Upper lobe of left lung (tissue), 4 donors: Measurements from ENCODE around the gene FBLN2.

ENCODE experiments used
- CTCF ChIP-seq, 6 experiments: fragments of 450-650 bp in 4 of 6; fragments of 200-600 bp in 2 of 6; sonication (generic) in 2 of 6; IDR thresholded peaks; one replicate each; pipeline ENCODE4 v1.5.1; 2016 to 2019; ENCODE audit warnings: antibody characterized with exemption in 6 of 6
- POLR2AphosphoS5 ChIP-seq, 2 donors: sonication (generic); formaldehyde crosslinking; IDR thresholded peaks; one replicate each; pipeline ENCODE4 v1.5.1; 2017; ENCODE audit warnings: antibody characterized with exemption in 2 of 2

GRCh38 chr3:13501056-13501455 lies 47.9 kb upstream of the FBLN2 start:
- TF ChIP-seq CTCF (IDR thresholded peaks at IDR 0.05), result no peak
- TF ChIP-seq POLR2AphosphoS5 (IDR thresholded peaks at IDR 0.05), result no peak
